GM18517 (cell line): ENCODE data around the gene SPATS2.
A peak's percentile ranks its signal among the peaks of the same experiment; 100 is the strongest.

Experiments
- ATAC-seq: cut with Tn5 transposase; IDR thresholded peaks from one replicate; pipeline ENCODE4 v1.9.1; 2021; ENCODE audit warnings: mild to moderate bottlenecking, moderate library complexity; ENCODE audit not compliant: unreplicated experiment

Gene SPATS2

GRCh38 chr12:49567611-49568441, 200.6 kb downstream of the SPATS2 start, which contains the start of gene MCRS1:
MCRS1 (minus strand) TSS chr12:49568142; CDS start chr12:49566731, 1,411 bp downstream.
- peak; percentile 85 for ATAC-seq

GRCh38 chr12:49568442-49569162, 201.3 kb downstream of the SPATS2 start:
- peak; percentile 20 for ATAC-seq
